Tibial nerve (tissue), 4 donors: ENCODE results near the gene CDH11.

Experiments used
- CTCF ChIP-seq, 5 experiments: fragments of 200-600 bp in 3 of 5; fragments of 450-650 bp in 2 of 5; sonication (generic) in 3 of 5; IDR thresholded peaks; one replicate each; pipeline ENCODE4 v1.5.1; 2016 to 2019; ENCODE audit warnings: antibody characterized with exemption in 5 of 5, mild to moderate bottlenecking in 3 of 5, moderate library complexity in 2 of 5
- EP300 ChIP-seq, 2 donors: sonication (generic); formaldehyde crosslinking; IDR thresholded peaks; one replicate each; pipeline ENCODE4 v1.6.1; 2017; ENCODE audit warnings: antibody characterized with exemption in 2 of 2, mild to moderate bottlenecking in 1 of 2
- POLR2A ChIP-seq, 2 donors: fragments of 450-650 bp; IDR thresholded peaks; one replicate each; pipeline ENCODE4 v1.6.1; 2017; ENCODE audit warnings: antibody characterized with exemption in 2 of 2, mild to moderate bottlenecking in 2 of 2, moderate library complexity in 2 of 2

DNA sequence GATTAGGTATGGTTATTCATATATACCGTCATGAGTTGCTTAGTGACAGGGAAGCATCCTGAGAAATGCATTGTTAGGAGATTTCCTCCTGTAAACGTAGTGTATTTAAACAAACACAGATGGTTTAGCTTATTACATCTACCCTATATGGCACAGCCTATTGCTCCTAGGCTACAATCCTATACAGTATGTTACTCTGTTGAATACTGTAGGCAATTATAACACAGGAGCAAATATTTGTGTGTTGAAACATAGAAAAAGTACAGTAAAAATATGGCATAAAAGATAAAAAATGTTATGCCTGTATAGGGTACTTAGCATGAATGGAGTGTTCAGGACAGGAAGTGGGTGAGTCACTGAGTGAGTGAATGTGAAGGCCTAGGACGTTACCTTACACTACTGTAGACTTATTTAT is 157.7 kb downstream of the CDH11 start:
- TF ChIP-seq CTCF (IDR thresholded peaks at IDR 0.05): no peak
- no peak for TF ChIP-seq EP300 (IDR thresholded peaks at IDR 0.05)
- no peak for TF ChIP-seq POLR2A (IDR thresholded peaks at IDR 0.05)
